Esophagus squamous epithelium (tissue), 4 donors: ENCODE measurements around the gene FBP1.

Experiments
- POLR2A ChIP-seq, 4 donors: fragments of 450-650 bp; IDR thresholded peaks; one replicate each; pipeline ENCODE4 v1.6.1; 2017; ENCODE audit warnings: antibody characterized with exemption in 4 of 4, mild to moderate bottlenecking in 4 of 4, moderate library complexity in 3 of 4
- TF ChIP-seq, protein P1 (sequence below), 6 experiments: fragments of 450-650 bp in 4 of 6; fragments of 200-600 bp in 2 of 6; sonication (generic) in 2 of 6; IDR thresholded peaks; one replicate each; pipeline ENCODE4 v1.5.1; 2016 to 2019; ENCODE audit warnings: antibody characterized with exemption in 6 of 6, mild to moderate bottlenecking in 4 of 6, moderate library complexity in 4 of 6

DNA sequence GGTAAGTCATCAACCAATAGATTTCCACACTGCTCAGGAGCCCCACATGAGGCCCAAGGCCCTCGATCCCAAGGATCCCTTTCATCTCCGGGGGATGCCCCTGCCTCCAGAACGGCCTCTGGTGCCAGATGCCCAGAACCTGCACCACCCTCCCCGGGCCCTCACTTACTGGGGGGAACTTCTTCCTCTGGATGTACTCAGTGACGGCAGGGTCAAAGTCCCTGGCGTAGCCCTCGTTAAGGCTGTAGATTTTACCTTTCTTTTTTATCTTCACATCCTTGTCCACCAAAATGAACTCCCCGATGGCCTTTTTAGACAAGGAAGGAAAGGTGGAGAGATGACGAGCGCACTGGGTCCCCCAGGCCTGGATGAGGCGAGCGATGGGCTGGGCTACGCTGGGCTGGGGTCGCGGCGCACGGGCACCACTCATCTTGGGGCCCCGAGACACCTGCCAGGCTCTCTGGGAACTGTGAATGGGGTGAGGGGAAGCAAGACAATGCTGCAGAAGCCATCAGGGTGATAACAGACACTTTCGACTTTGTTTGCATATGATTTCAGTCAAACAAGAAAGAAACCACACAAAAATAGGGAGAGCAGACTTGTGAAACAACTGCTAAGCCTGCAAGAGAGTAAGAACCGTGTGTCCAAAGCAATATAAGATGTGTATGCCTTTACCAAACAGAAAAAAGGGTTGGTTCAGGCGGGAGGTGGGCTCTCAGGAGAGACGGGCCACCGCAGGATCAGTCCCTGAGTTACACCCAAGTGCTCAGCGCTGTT, 32.5 kb downstream of the FBP1 start:
- TF ChIP-seq POLR2A (IDR thresholded peaks at IDR 0.05) = no peak
- TF ChIP-seq, protein P1, sequence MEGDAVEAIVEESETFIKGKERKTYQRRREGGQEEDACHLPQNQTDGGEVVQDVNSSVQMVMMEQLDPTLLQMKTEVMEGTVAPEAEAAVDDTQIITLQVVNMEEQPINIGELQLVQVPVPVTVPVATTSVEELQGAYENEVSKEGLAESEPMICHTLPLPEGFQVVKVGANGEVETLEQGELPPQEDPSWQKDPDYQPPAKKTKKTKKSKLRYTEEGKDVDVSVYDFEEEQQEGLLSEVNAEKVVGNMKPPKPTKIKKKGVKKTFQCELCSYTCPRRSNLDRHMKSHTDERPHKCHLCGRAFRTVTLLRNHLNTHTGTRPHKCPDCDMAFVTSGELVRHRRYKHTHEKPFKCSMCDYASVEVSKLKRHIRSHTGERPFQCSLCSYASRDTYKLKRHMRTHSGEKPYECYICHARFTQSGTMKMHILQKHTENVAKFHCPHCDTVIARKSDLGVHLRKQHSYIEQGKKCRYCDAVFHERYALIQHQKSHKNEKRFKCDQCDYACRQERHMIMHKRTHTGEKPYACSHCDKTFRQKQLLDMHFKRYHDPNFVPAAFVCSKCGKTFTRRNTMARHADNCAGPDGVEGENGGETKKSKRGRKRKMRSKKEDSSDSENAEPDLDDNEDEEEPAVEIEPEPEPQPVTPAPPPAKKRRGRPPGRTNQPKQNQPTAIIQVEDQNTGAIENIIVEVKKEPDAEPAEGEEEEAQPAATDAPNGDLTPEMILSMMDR (IDR thresholded peaks at IDR 0.05) = no peak
